Thyroid gland (tissue), 4 donors: ENCODE data around the gene CDAN1.

Experiments
- POLR2A ChIP-seq, 2 donors: fragments of 450-650 bp; IDR thresholded peaks; one replicate each; pipeline ENCODE4 v1.6.1; 2017; ENCODE audit warnings: antibody characterized with exemption in 2 of 2, mild to moderate bottlenecking in 2 of 2, moderate library complexity in 1 of 2
- TF ChIP-seq, protein P1 (sequence below), 6 experiments: fragments of 200-600 bp in 3 of 6; fragments of 450-650 bp in 3 of 6; sonication (generic) in 3 of 6; IDR thresholded peaks; one replicate each; pipeline ENCODE4 v1.5.1; 2016 to 2019; ENCODE audit warnings: antibody characterized with exemption in 6 of 6, mild to moderate bottlenecking in 2 of 6, inconsistent platforms in 1 of 6, moderate library complexity in 1 of 6

DNA sequence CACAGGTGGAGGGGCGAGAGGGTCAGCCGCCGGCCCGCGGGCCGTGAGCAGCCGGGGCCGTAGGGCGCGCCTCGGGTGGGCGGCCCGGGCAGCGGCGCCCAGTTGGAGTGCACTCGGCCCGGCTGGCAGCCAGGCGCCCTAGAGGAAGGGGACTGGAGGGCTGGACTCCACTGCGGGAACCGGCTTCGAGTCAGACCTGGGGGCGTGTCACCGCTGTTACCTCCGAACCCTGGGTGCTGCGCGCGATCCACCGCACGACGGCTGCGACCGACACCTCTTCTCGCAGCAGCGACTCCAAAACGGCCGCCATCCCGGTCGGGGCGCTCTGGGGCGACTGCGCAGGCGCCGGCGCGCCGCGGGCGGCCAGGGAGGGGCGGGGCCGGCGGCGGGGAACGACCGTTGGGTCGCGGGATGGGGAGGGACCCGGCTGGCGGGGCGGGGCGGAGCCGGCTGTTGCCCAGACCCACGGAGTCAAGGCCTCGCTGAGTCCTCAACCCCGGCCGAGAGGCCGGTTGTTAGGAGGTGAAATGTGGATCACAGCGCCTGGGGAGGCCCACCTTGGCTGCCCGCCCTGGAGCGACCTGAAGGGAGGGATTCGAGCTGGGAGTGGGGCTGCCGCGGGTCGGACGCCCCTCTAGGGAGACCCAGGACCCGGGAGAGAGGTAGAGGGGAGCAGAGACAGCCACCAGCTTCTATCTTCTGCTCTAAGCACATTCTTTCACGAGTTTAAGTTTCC, at the start of gene CDAN1:
- TF ChIP-seq, protein P1, sequence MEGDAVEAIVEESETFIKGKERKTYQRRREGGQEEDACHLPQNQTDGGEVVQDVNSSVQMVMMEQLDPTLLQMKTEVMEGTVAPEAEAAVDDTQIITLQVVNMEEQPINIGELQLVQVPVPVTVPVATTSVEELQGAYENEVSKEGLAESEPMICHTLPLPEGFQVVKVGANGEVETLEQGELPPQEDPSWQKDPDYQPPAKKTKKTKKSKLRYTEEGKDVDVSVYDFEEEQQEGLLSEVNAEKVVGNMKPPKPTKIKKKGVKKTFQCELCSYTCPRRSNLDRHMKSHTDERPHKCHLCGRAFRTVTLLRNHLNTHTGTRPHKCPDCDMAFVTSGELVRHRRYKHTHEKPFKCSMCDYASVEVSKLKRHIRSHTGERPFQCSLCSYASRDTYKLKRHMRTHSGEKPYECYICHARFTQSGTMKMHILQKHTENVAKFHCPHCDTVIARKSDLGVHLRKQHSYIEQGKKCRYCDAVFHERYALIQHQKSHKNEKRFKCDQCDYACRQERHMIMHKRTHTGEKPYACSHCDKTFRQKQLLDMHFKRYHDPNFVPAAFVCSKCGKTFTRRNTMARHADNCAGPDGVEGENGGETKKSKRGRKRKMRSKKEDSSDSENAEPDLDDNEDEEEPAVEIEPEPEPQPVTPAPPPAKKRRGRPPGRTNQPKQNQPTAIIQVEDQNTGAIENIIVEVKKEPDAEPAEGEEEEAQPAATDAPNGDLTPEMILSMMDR (IDR thresholded peaks at IDR 0.05), result no peak
- peak in 1 of 2 donors; percentile 82 for TF ChIP-seq POLR2A (IDR thresholded peaks at IDR 0.05)
